Measurements from ENCODE around the gene IP6K3.

DNA sequence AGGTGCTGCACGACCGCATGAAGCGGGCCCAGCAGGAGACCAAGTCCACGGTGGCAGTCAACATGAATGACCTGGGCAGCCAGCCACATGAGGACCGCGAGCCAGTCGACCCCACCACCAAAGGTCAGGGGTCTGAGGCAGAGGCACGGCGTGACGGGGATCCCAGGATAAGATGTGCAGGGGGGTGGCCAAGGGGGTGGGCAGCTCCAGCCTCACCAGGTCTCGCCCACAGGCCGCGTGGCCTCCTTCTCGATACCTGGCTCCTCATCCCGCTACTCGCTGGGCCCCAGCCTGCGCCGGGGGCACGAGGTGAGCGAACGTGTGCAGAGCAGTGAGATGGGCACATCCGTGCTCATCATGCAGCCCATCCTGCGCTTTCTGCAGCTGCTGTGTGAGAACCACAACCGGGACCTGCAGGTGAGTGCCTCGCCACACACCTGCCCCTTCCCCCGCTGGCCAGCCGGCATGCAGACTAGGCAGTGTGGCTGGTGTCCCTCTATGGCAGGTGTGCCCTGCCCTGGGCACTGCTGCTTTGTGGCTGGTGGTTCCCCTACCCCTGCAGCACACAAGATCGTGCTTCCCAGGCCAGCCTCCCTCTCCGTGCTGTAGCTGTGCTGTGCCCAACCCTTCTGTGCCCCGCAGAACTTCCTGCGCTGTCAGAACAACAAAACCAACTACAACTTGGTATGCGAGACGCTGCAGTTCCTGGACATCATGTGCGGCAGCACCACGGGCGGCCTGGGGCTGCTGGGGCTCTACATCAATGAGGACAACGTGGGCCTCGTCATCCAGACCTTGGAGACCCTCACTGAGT lies 61.1 kb downstream of the IP6K3 start:
- no peak for TF ChIP-seq POLR2A (IDR thresholded peaks at IDR 0.05)
- TF ChIP-seq, protein P1, sequence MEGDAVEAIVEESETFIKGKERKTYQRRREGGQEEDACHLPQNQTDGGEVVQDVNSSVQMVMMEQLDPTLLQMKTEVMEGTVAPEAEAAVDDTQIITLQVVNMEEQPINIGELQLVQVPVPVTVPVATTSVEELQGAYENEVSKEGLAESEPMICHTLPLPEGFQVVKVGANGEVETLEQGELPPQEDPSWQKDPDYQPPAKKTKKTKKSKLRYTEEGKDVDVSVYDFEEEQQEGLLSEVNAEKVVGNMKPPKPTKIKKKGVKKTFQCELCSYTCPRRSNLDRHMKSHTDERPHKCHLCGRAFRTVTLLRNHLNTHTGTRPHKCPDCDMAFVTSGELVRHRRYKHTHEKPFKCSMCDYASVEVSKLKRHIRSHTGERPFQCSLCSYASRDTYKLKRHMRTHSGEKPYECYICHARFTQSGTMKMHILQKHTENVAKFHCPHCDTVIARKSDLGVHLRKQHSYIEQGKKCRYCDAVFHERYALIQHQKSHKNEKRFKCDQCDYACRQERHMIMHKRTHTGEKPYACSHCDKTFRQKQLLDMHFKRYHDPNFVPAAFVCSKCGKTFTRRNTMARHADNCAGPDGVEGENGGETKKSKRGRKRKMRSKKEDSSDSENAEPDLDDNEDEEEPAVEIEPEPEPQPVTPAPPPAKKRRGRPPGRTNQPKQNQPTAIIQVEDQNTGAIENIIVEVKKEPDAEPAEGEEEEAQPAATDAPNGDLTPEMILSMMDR (IDR thresholded peaks at IDR 0.05) = no peak

Measured in testis (tissue), 2 donors.